HG03135 (cell line): ENCODE data around the gene ARHGAP12.
"Not testable (repeated sequence)": the region's sequence is repeated elsewhere in the genome, so short reads cannot be mapped to it uniquely, and the experiment has no call there.

Experiments used
- ATAC-seq: cut with Tn5 transposase; IDR thresholded peaks from one replicate; pipeline ENCODE4 v1.9.1; 2021; ENCODE audit warnings: mild to moderate bottlenecking, moderate library complexity; ENCODE audit not compliant: unreplicated experiment

ARHGAP12 gene

GRCh38 chr10:31773749-31774298 lies 154.8 kb downstream of the ARHGAP12 start:
- no peak for ATAC-seq

GRCh38 chr10:31771331-31771831 lies 157.2 kb downstream of the ARHGAP12 start:
- ATAC-seq: no peak

GRCh38 chr10:31770307-31770902 lies 158.2 kb downstream of the ARHGAP12 start:
- ATAC-seq: no peak

DNA sequence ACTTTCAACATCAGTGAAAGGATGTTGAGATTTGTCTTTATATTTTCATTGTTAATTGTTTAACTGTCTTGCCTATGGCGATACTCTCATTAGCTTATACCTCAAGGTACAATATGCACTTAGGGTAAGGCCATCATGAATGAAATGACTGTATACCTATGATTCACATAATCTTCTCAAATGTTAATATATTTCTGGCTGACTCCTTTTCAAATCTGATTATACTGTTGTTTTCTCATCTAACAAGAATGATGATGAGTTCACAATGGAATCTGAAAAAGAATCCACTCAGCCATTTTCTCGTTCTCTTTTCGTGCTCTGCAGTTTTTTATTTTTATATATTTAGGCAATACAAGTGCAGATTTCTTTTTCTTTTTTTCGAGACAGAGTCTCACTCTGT lies 159.1 kb downstream of the ARHGAP12 start:
- no peak for ATAC-seq

DNA sequence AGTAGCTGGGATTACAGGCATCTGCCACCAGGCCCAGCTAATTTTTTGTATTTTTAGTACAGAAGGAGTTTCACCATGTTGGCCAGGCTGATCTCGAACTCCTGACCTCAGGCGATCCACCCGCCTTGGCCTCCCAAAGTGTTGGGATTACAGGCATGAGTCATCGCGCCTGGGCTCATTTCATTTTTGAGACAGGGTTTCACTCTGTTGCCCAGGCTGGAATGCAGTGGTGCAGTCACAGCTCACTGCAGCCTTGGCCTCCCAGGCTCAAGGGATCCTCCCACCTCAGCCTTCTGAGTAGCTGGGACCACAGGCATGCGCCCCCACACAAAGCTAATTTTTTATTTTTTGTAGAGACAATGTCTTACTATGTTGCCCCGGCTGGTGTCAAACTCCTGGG lies 159.7 kb downstream of the ARHGAP12 start:
- not testable (repeated sequence) for ATAC-seq

- no peak for ATAC-seq
Measured at GRCh38 chr10:31768467-31768866, 160.2 kb downstream of the ARHGAP12 start.

- no peak for ATAC-seq
Measured at GRCh38 chr10:31765541-31765940, 163.1 kb downstream of the ARHGAP12 start.

GRCh38 chr10:31762316-31762715 lies 166.3 kb downstream of the ARHGAP12 start:
- no peak for ATAC-seq

GRCh38 chr10:31761156-31761555 lies 167.5 kb downstream of the ARHGAP12 start:
- no peak for ATAC-seq

DNA sequence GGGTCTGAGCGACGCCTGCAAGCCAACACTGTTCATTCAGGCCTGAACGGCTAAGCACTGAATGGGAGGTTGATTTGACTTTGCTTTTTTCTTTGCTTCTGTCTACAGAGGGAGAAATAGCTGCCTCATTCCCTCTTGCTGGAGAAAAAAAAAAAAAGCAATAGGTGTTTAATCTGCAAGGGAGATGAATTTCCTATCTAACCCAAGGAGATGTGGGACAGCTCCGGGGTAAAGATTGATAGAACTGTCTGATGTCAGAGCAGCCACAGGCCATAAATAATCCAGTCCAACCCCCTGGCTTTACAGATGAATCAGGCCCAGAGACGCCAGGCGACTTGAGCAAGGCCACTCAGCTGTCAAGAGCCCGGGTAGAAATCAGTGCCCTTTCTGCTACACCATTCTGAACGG lies 168.0 kb downstream of the ARHGAP12 start:
- ATAC-seq: no peak

GRCh38 chr10:31759799-31760626 lies 168.6 kb downstream of the ARHGAP12 start:
- ATAC-seq: peak; percentile 94

GRCh38 chr10:31759124-31759798 lies 169.4 kb downstream of the ARHGAP12 start:
- no peak for ATAC-seq

DNA sequence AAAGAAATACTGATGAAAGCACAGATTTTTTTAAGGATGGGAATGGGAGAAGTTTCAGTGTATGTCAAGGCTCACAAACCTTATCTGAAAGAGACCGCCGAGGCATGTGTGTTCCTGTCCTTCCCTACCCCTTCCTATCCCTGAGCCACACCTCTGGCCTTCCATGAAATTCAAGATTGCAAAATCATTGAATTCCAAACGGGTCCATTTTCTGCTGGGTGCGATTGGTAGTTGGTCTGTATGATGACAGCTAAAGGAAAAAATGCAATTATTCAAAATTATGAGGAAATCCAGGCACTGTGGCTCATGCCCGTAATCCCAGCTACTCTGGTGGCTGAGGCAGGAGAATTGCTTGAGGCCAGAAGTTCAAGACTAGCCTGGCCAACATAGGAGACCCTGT lies 170.1 kb downstream of the ARHGAP12 start:
- ATAC-seq: no peak

DNA sequence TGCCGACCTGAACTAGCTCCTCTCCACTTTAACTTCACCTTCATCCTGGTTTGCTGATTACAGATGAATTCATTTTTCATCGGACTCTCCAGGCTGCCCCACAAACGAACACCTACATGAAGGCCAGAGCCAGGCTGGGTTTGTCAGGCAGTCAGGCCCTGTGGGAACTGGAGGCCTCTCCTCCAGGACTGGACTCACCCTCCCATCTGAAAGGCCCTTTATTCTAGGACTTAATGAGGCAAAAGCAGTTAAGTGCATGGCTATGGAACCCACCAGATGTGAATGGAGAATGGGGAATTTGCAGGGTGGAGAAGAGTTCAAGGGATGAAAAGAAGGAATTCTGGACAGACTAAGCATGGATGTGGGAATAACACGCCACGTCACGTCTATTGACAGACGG lies 170.8 kb downstream of the ARHGAP12 start:
- ATAC-seq: no peak

DNA sequence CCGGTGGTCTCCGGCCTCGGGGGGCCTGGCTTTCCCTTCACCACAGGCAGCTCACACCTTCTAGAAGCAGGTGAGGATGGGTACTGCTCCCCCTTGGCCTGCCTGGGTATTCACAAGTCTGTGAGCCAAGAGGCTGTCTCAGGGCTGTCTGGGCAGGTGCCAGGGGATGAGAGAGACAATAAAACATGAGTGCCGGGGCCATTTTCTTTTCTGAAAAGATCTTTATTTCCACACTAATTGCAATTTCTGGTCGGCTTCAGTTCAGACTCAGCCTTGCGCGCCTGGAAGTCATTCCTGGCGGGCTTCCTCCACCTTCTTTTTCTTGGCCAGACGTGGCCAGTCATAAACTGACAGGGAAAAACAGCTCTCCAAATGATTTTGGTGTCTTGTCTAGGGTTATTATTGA lies 171.2 kb downstream of the ARHGAP12 start:
- no peak for ATAC-seq

- no peak for ATAC-seq
Measured at GRCh38 chr10:31756729-31757110, 171.9 kb downstream of the ARHGAP12 start.

GRCh38 chr10:31756101-31756728 lies 172.4 kb downstream of the ARHGAP12 start:
- ATAC-seq: no peak
